Breast epithelium (tissue), 4 donors: Measurements from ENCODE around the gene MCF2L2. TPM values are rescaled to one million over a fixed set of nuclear protein-coding genes. Genes with fewer than 3 reads are reported as not detected.

Experiments
- DNase-seq, 2 donors: peaks; one replicate each; pipeline ENCODE4 v3.0.0-alpha.2; 2019; ENCODE audit warnings: low spot score in 2 of 2
- H3K27ac ChIP-seq, 2 donors: fragments of 200-600 bp; sonication (generic) in 1 of 2; one replicate each; pipeline ENCODE4 v1.5.1; 2016 to 2019; ENCODE audit warnings: mild to moderate bottlenecking in 1 of 2
- H3K27me3 ChIP-seq, 2 donors: fragments of 200-600 bp; sonication (generic) in 1 of 2; one replicate each; pipeline versions ENCODE4 v1.5.1 to v1.6.0; 2017 to 2019; ENCODE audit warnings: control low read depth in 1 of 2, mild to moderate bottlenecking in 1 of 2
- H3K36me3 ChIP-seq: fragments of 200-600 bp; one replicate; pipeline ENCODE4 v1.5.1; 2019
- H3K4me1 ChIP-seq, 2 donors: fragments of 200-600 bp; sonication (generic); one replicate each; pipeline ENCODE4 v1.5.1; 2016 to 2019; ENCODE audit warnings: control low read depth in 1 of 2
- H3K4me3 ChIP-seq, 3 donors: fragments of 200-600 bp; sonication (generic); 1 replicate in 2 of 3; 2 replicates in 1 of 3; pipeline ENCODE4 v1.5.1; 2016 to 2019; ENCODE audit warnings: mild to moderate bottlenecking in 3 of 3, moderate library complexity in 2 of 3
- H3K9me3 ChIP-seq, 2 donors: fragments of 200-600 bp; sonication (generic) in 1 of 2; one replicate each; pipeline ENCODE4 v1.5.1; 2016 to 2019; ENCODE audit warnings: control low read depth in 1 of 2
- CTCF ChIP-seq, 3 donors: fragments of 450-650 bp; IDR thresholded peaks; one replicate each; pipeline ENCODE4 v1.5.1; 2016 to 2017; ENCODE audit warnings: antibody characterized with exemption in 3 of 3, mild to moderate bottlenecking in 3 of 3, moderate library complexity in 3 of 3
- POLR2A ChIP-seq: fragments of 450-650 bp; IDR thresholded peaks from one replicate; pipeline ENCODE4 v1.6.1; 2016; ENCODE audit warnings: antibody characterized with exemption, mild to moderate bottlenecking, moderate library complexity
- POLR2AphosphoS5 ChIP-seq, 3 donors: sonication (generic); formaldehyde crosslinking; IDR thresholded peaks; one replicate each; pipeline ENCODE4 v1.6.1; 2017; ENCODE audit warnings: antibody characterized with exemption in 3 of 3
- intact Hi-C: fragments of 100-400 bp; cut with DNase I; formaldehyde crosslinking; loops from one replicate; pipeline ENCODE4 v1.15.1; 2023; ENCODE audit warnings: low total_unique reads
- total RNA-seq, 3 donors: library from RNA; depleted of rRNA; stranded (reverse); fragments of >200 nt; gene quantifications; one replicate each; pipeline ENCODE4 v1.1.0, GENCODE V29; 2016

The MCF2L2 gene
- total RNA-seq, 3 donors from 2014 or later, result 0.64 to 1.5 (median 1.3) TPM

- H3K36me3 ChIP-seq, result no peaks in the 10 kb centered on the region
- no peaks in the 10 kb centered on the region for H3K4me1 ChIP-seq
- no peak for DNase-seq
- H3K27ac ChIP-seq, result no peak overlapping the region
- no peaks in the 10 kb centered on the region for H3K27me3 ChIP-seq
- H3K4me3 ChIP-seq, result no peak overlapping the region
- no peaks in the 10 kb centered on the region for H3K9me3 ChIP-seq
- intact Hi-C loops, result no loop called here
- no peak for TF ChIP-seq CTCF (IDR thresholded peaks at IDR 0.05)
- no peak for TF ChIP-seq POLR2A
- no peak for TF ChIP-seq POLR2AphosphoS5 (IDR thresholded peaks at IDR 0.05)
Measured at GRCh38 chr3:183437666-183438564, 9.5 kb upstream of the MCF2L2 start.

GRCh38 chr3:183437061-183437460, 8.6 kb upstream of the MCF2L2 start:
- no peaks in the 10 kb centered on the region for H3K27me3 ChIP-seq
- no peaks in the 10 kb centered on the region for H3K9me3 ChIP-seq
- no peak for DNase-seq
- TF ChIP-seq POLR2A (no peak), POLR2AphosphoS5 (IDR thresholded peaks at IDR 0.05) (no peak), CTCF (IDR thresholded peaks at IDR 0.05) (no peak)
- H3K4me1 ChIP-seq, result no peaks in the 10 kb centered on the region
- no peak overlapping the region for H3K4me3 ChIP-seq
- H3K27ac ChIP-seq, result no peak overlapping the region
- H3K36me3 ChIP-seq, result no peaks in the 10 kb centered on the region
- intact Hi-C loops, result no loop called here

GRCh38 chr3:183435661-183436060, 7.2 kb upstream of the MCF2L2 start:
- Histone ChIP-seq H3K4me3 (no peak overlapping the region), H3K9me3 (no peaks in the 10 kb centered on the region), H3K36me3 (no peaks in the 10 kb centered on the region), H3K4me1 (no peaks in the 10 kb centered on the region), H3K27ac (no peak overlapping the region), H3K27me3 (no peaks in the 10 kb centered on the region)
- intact Hi-C loops, result no loop called here
- no peak for TF ChIP-seq CTCF (IDR thresholded peaks at IDR 0.05)
- TF ChIP-seq POLR2AphosphoS5 (IDR thresholded peaks at IDR 0.05), result no peak
- no peak for TF ChIP-seq POLR2A
- no peak for DNase-seq

GRCh38 chr3:183434992-183435391, 6.6 kb upstream of the MCF2L2 start:
- Histone ChIP-seq H3K4me1 (no peaks in the 10 kb centered on the region), H3K27ac (no peak overlapping the region), H3K4me3 (no peak overlapping the region), H3K27me3 (no peaks in the 10 kb centered on the region), H3K9me3 (no peaks in the 10 kb centered on the region), H3K36me3 (no peaks in the 10 kb centered on the region)
- no peak for DNase-seq
- TF ChIP-seq CTCF (IDR thresholded peaks at IDR 0.05) (no peak), POLR2A (no peak), POLR2AphosphoS5 (IDR thresholded peaks at IDR 0.05) (no peak)
- intact Hi-C loops, result no loop called here

DNA sequence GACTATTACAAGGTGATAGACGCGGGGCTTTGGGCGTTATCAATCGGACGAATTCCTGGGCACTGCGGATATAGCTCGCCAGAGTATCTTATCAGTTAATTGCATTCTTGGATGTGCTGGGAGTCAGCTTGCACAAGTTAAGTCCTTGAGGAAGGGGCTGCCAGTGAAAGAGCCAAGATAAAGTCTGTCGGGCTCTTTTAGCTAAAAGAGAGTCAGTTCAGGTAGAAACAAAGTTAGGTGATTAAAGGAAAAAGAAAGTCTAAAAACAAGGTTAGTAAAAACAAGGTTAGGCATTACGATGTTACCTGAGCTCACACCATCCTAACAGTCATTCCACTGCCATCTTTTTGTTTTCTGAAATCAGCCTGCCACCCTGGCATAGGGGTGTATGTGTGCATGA, 6.1 kb upstream of the MCF2L2 start:
- no peak for TF ChIP-seq CTCF (IDR thresholded peaks at IDR 0.05)
- no peak for TF ChIP-seq POLR2AphosphoS5 (IDR thresholded peaks at IDR 0.05)
- no peak for TF ChIP-seq POLR2A
- Histone ChIP-seq H3K4me1 (no peaks in the 10 kb centered on the region), H3K36me3 (no peaks in the 10 kb centered on the region), H3K27me3 (no peaks in the 10 kb centered on the region), H3K4me3 (no peak overlapping the region), H3K27ac (no peak overlapping the region), H3K9me3 (no peaks in the 10 kb centered on the region)
- no peak for DNase-seq
- intact Hi-C loops, result no loop called here
